Measurements from ENCODE around the gene OR2Z1.
"Not testable (repeated sequence)": the region's sequence is repeated elsewhere in the genome, so short reads cannot be mapped to it uniquely, and the experiment has no call there.

GRCh38 chr19:8773587-8773986 lies 52.2 kb downstream of the OR2Z1 start:
- not testable (repeated sequence) for TF ChIP-seq CTCF (IDR thresholded peaks at IDR 0.05; ENCODE audit: poor library complexity, severe bottlenecking); SMC3 (conservative IDR thresholded peaks at IDR 0.05; ENCODE audit: poor library complexity); TAF1 (IDR thresholded peaks at IDR 0.05; ENCODE audit: low read depth)
